HCT116 (cell line): ENCODE measurements around the gene ATOX1.

Experiments
- CEBPB ChIP-seq: IDR thresholded peaks from 2 replicates; pipeline ENCODE4 v1.6.1; 2012; ENCODE audit warnings: low read depth
- EZH2 ChIP-seq: fragments of 200-600 bp; sonication (generic); IDR thresholded peaks from 2 replicates; pipeline ENCODE4 v1.6.1; 2017; ENCODE audit warnings: antibody characterized with exemption, mixed run types
- JUND ChIP-seq: IDR thresholded peaks from 2 replicates; pipeline ENCODE4 v1.6.1; 2012
- POLR2A ChIP-seq: IDR thresholded peaks from 2 replicates; pipeline ENCODE4 v1.7.0; 2011; ENCODE audit warnings: borderline replicate concordance; ENCODE audit not compliant: insufficient read depth, insufficient read length; ENCODE audit errors: extremely low read depth
- SP1 ChIP-seq: IDR thresholded peaks from 2 replicates; pipeline ENCODE4 v1.6.1; 2012; ENCODE audit warnings: low read depth
- TF ChIP-seq, protein P1 (sequence below): IDR thresholded peaks from 2 replicates; pipeline ENCODE4 v1.6.1; 2011; ENCODE audit warnings: mild to moderate bottlenecking, low read length, moderate library complexity; ENCODE audit not compliant: insufficient replicate concordance; ENCODE audit errors: extremely low read depth
- TF ChIP-seq, protein P2 (sequence below): IDR thresholded peaks from 2 replicates; pipeline ENCODE4 v1.6.1; 2012; ENCODE audit warnings: low read depth
- TF ChIP-seq, protein P3 (sequence below), 3 experiments: fragments of 200-600 bp in 1 of 3; sonication (generic) in 1 of 3; IDR thresholded peaks in 2 of 3; conservative IDR thresholded peaks in 1 of 3; 2 replicates each; pipeline ENCODE4 v1.5.1; 2012 to 2017; ENCODE audit warnings: low read depth in 2 of 3, low read length in 2 of 3, antibody characterized with exemption in 1 of 3, borderline replicate concordance in 1 of 3, control low read depth in 1 of 3, mild to moderate bottlenecking in 1 of 3, mixed read lengths in 1 of 3, mixed run types in 1 of 3, moderate library complexity in 1 of 3; ENCODE audit not compliant: insufficient read depth in 1 of 3

DNA sequence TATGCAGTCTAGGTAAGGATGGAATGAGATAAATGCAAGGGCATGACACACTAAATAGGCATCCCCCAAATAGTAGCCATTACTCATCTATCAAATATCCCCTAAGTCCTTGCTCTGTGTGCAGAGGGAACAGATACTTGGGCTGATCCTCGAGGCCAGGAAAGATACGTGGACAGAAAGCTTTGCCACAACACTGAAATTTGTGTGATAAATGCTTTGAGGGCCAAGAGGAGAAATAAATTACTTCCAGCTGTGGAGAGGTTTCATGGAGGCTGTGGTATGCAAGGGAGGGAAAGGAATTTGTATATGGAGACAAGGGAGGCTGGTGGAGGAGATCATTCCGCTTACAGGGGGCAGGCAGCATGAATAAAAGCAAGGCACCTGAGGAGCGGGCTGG lies 18.5 kb downstream of the ATOX1 start:
- no peak for TF ChIP-seq EZH2
- TF ChIP-seq, protein P1, sequence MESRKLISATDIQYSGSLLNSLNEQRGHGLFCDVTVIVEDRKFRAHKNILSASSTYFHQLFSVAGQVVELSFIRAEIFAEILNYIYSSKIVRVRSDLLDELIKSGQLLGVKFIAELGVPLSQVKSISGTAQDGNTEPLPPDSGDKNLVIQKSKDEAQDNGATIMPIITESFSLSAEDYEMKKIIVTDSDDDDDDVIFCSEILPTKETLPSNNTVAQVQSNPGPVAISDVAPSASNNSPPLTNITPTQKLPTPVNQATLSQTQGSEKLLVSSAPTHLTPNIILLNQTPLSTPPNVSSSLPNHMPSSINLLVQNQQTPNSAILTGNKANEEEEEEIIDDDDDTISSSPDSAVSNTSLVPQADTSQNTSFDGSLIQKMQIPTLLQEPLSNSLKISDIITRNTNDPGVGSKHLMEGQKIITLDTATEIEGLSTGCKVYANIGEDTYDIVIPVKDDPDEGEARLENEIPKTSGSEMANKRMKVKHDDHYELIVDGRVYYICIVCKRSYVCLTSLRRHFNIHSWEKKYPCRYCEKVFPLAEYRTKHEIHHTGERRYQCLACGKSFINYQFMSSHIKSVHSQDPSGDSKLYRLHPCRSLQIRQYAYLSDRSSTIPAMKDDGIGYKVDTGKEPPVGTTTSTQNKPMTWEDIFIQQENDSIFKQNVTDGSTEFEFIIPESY = no peak
- no peak for TF ChIP-seq JUND
- TF ChIP-seq SP1 = no peak
- no peak for TF ChIP-seq POLR2A
- TF ChIP-seq CEBPB = no peak
- TF ChIP-seq, protein P2, sequence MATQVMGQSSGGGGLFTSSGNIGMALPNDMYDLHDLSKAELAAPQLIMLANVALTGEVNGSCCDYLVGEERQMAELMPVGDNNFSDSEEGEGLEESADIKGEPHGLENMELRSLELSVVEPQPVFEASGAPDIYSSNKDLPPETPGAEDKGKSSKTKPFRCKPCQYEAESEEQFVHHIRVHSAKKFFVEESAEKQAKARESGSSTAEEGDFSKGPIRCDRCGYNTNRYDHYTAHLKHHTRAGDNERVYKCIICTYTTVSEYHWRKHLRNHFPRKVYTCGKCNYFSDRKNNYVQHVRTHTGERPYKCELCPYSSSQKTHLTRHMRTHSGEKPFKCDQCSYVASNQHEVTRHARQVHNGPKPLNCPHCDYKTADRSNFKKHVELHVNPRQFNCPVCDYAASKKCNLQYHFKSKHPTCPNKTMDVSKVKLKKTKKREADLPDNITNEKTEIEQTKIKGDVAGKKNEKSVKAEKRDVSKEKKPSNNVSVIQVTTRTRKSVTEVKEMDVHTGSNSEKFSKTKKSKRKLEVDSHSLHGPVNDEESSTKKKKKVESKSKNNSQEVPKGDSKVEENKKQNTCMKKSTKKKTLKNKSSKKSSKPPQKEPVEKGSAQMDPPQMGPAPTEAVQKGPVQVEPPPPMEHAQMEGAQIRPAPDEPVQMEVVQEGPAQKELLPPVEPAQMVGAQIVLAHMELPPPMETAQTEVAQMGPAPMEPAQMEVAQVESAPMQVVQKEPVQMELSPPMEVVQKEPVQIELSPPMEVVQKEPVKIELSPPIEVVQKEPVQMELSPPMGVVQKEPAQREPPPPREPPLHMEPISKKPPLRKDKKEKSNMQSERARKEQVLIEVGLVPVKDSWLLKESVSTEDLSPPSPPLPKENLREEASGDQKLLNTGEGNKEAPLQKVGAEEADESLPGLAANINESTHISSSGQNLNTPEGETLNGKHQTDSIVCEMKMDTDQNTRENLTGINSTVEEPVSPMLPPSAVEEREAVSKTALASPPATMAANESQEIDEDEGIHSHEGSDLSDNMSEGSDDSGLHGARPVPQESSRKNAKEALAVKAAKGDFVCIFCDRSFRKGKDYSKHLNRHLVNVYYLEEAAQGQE = no peak
- TF ChIP-seq, protein P3, sequence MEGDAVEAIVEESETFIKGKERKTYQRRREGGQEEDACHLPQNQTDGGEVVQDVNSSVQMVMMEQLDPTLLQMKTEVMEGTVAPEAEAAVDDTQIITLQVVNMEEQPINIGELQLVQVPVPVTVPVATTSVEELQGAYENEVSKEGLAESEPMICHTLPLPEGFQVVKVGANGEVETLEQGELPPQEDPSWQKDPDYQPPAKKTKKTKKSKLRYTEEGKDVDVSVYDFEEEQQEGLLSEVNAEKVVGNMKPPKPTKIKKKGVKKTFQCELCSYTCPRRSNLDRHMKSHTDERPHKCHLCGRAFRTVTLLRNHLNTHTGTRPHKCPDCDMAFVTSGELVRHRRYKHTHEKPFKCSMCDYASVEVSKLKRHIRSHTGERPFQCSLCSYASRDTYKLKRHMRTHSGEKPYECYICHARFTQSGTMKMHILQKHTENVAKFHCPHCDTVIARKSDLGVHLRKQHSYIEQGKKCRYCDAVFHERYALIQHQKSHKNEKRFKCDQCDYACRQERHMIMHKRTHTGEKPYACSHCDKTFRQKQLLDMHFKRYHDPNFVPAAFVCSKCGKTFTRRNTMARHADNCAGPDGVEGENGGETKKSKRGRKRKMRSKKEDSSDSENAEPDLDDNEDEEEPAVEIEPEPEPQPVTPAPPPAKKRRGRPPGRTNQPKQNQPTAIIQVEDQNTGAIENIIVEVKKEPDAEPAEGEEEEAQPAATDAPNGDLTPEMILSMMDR (IDR thresholded peaks at IDR 0.05 in 2 of 3, conservative IDR thresholded peaks at IDR 0.05 in 1 of 3; ENCODE audit: borderline replicate concordance in 1 of 3, insufficient read depth in 1 of 3, low read depth in 2 of 3, low read length in 2 of 3) = no peak
